CD4-positive, alpha-beta memory T cell (primary cell): ENCODE results near the gene URI1. TPM values are rescaled to one million over a fixed set of nuclear protein-coding genes. Genes with fewer than 3 reads are reported as not detected.
A peak's percentile ranks its signal among the peaks of the same experiment; 100 is the strongest.

ENCODE experiments used
- CTCF ChIA-PET: fragments of 350-600 bp; sonication (Branson Sonifier 250); formaldehyde crosslinking; loops from one replicate; lab custom pipeline; 2021; ENCODE audit warnings: inconsistent platforms; ENCODE audit not compliant: partially characterized antibody; lab: Charles Lee
- POLR2A ChIA-PET: fragments of 350-600 bp; sonication (Branson Sonifier 250); formaldehyde crosslinking; loops from one replicate; lab custom pipeline; 2021; ENCODE audit not compliant: partially characterized antibody; lab: Charles Lee
- DNase-seq, 5 donors: peaks; one replicate each; pipeline versions ENCODE4 v3.0.0 to v3.0.0-alpha.2; 2020 to 2022; ENCODE audit warnings: mixed read lengths in 1 of 5
- H3K27ac ChIP-seq: one replicate; pipeline ENCODE4 v1.7.0; 2013; ENCODE audit warnings: low read depth, low read length
- H3K27me3 ChIP-seq: 2 replicates; pipeline ENCODE4 v1.7.0; 2013; ENCODE audit warnings: mild to moderate bottlenecking, low read length, moderate library complexity; ENCODE audit not compliant: insufficient read depth
- H3K36me3 ChIP-seq: 2 replicates; pipeline ENCODE4 v1.7.0; 2013; ENCODE audit warnings: mild to moderate bottlenecking, low read length, moderate library complexity; ENCODE audit not compliant: insufficient read depth
- H3K4me1 ChIP-seq: 2 replicates; pipeline ENCODE4 v1.7.0; 2013; ENCODE audit warnings: mild to moderate bottlenecking, low read length, moderate library complexity; ENCODE audit not compliant: insufficient read depth
- H3K4me3 ChIP-seq, 2 donors: one replicate each; pipeline ENCODE4 v1.7.0; 2013; ENCODE audit warnings: low read length in 2 of 2, mild to moderate bottlenecking in 1 of 2
- H3K9me3 ChIP-seq, 2 donors: one replicate each; pipeline ENCODE4 v1.7.0; 2013; ENCODE audit warnings: low read length in 2 of 2, control low read depth in 1 of 2; ENCODE audit not compliant: control insufficient read depth in 1 of 2
- H3K27ac Mint-ChIP-seq, 7 donors: one replicate each; pipeline ENCODE4 v1.8.0; 2020 to 2021; ENCODE audit warnings: mixed read lengths in 7 of 7, mild to moderate bottlenecking in 6 of 7, inconsistent platforms in 3 of 7, moderate library complexity in 3 of 7
- H3K27me3 Mint-ChIP-seq, 2 donors: one replicate each; pipeline ENCODE4 v1.8.0; 2020 to 2021; ENCODE audit warnings: mixed read lengths in 2 of 2
- H3K36me3 Mint-ChIP-seq, 2 donors: one replicate each; pipeline ENCODE4 v1.8.0; 2020 to 2021; ENCODE audit warnings: mixed read lengths in 2 of 2, inconsistent platforms in 1 of 2, mild to moderate bottlenecking in 1 of 2
- H3K4me1 Mint-ChIP-seq, 4 donors: one replicate each; pipeline ENCODE4 v1.8.0; 2020 to 2021; ENCODE audit warnings: mixed read lengths in 4 of 4, mild to moderate bottlenecking in 1 of 4
- H3K4me3 Mint-ChIP-seq, 8 donors: one replicate each; pipeline ENCODE4 v1.8.0; 2020 to 2021; ENCODE audit warnings: mixed read lengths in 8 of 8, mild to moderate bottlenecking in 7 of 8, moderate library complexity in 6 of 8, inconsistent platforms in 3 of 8
- H3K9me3 Mint-ChIP-seq, 8 donors: one replicate each; pipeline ENCODE4 v1.8.0; 2020 to 2021; ENCODE audit warnings: mixed read lengths in 8 of 8, mild to moderate bottlenecking in 5 of 8, inconsistent platforms in 3 of 8, moderate library complexity in 1 of 8
- intact Hi-C: fragments of 100-400 bp; cut with micrococcal nuclease; formaldehyde crosslinking; loops from one replicate; pipeline ENCODE4 v1.15.1; 2023
- polyA plus RNA-seq, 2 donors: library from polyadenylated mRNA; unstranded; fragments of 300-500 nt; fragmentation: Illumina TruSeq; gene quantifications; one replicate each; pipeline ENCODE4 v1.2.3, GENCODE V29; 2021
- total RNA-seq, 2 experiments: library from RNA; stranded (reverse); gene quantifications; one replicate each; pipeline ENCODE4 v1.2.3, GENCODE V29; 2021

URI1 gene
- total and polyA plus RNA-seq, 4 experiments from 2014 or later, result 16.6 to 95.0 (median 64.7) TPM

GRCh38 chr19:30061223-30062064, 119.4 kb downstream of the URI1 start:
- intact Hi-C loops, result no loop called here
- no peaks in the 10 kb centered on the region for H3K27me3 ChIP-seq
- peaks cover 3 to 6% of the 10 kb centered on the region in 2 donors for H3K27me3 Mint-ChIP-seq
- no peak overlapping the region for H3K27ac ChIP-seq
- H3K9me3 Mint-ChIP-seq, result peaks cover 0 to 3% (median 0%) of the 10 kb centered on the region in 8 donors
- H3K9me3 ChIP-seq, result no peaks in the 10 kb centered on the region
- no peaks in the 10 kb centered on the region for H3K36me3 Mint-ChIP-seq
- no peak overlapping the region for H3K4me3 ChIP-seq
- no peaks in the 10 kb centered on the region for H3K36me3 ChIP-seq
- H3K4me3 Mint-ChIP-seq, result peak overlapping the region in 1 of 8 donors; percentile 26
- no peaks in the 10 kb centered on the region for H3K4me1 Mint-ChIP-seq
- DNase-seq, result no peak
- no peaks in the 10 kb centered on the region for H3K4me1 ChIP-seq
- H3K27ac Mint-ChIP-seq, result no peak overlapping the region
- ChIA-PET CTCF (interaction anchor here (1.2 kb wide), 1 partner anchor 46 kb away, joined by 3 read pairs; no protein-coding TSS in a partner anchor), POLR2A (no interaction called here)

GRCh38 chr19:30062065-30062906, 120.2 kb downstream of the URI1 start:
- Mint-ChIP-seq H3K4me3 (peak overlapping the region in 1 of 8 donors; percentile 26), H3K4me1 (no peaks in the 10 kb centered on the region), H3K9me3 (peaks cover 0 to 3% (median 0%) of the 10 kb centered on the region in 8 donors), H3K27me3 (peaks cover 3 to 6% of the 10 kb centered on the region in 2 donors), H3K36me3 (no peaks in the 10 kb centered on the region), H3K27ac (no peak overlapping the region)
- Histone ChIP-seq H3K4me3 (no peak overlapping the region), H3K36me3 (no peaks in the 10 kb centered on the region), H3K27ac (no peak overlapping the region), H3K27me3 (no peaks in the 10 kb centered on the region), H3K4me1 (no peaks in the 10 kb centered on the region), H3K9me3 (no peaks in the 10 kb centered on the region)
- ChIA-PET CTCF (interaction anchor here (1.2 kb wide), 1 partner anchor 47 kb away, joined by 3 read pairs; no protein-coding TSS in a partner anchor), POLR2A (no interaction called here)
- intact Hi-C loops, result no loop called here
- no peak for DNase-seq

- Histone ChIP-seq H3K9me3 (no peaks in the 10 kb centered on the region), H3K27me3 (no peaks in the 10 kb centered on the region), H3K36me3 (no peaks in the 10 kb centered on the region), H3K4me1 (no peaks in the 10 kb centered on the region), H3K4me3 (no peak overlapping the region), H3K27ac (no peak overlapping the region)
- Mint-ChIP-seq H3K4me3 (no peak overlapping the region), H3K36me3 (no peaks in the 10 kb centered on the region), H3K27ac (no peak overlapping the region), H3K27me3 (peaks cover 3 to 6% of the 10 kb centered on the region in 2 donors), H3K4me1 (no peaks in the 10 kb centered on the region), H3K9me3 (no peaks in the 10 kb centered on the region)
- intact Hi-C loops, result no loop called here
- POLR2A ChIA-PET, result no interaction called here
- CTCF ChIA-PET, result no interaction called here
- no peak for DNase-seq
Observed at GRCh38 chr19:30062907-30063649, 121.0 kb downstream of the URI1 start.

- ChIA-PET POLR2A (no interaction called here), CTCF (no interaction called here)
- intact Hi-C loops, result no loop called here
- peaks cover 6 to 7% of the 10 kb centered on the region in 2 donors for H3K27me3 Mint-ChIP-seq
- H3K36me3 Mint-ChIP-seq, result no peaks in the 10 kb centered on the region
- no peak overlapping the region for H3K27ac ChIP-seq
- H3K4me3 Mint-ChIP-seq, result no peak overlapping the region
- H3K4me1 ChIP-seq, result no peaks in the 10 kb centered on the region
- no peak for DNase-seq
- no peaks in the 10 kb centered on the region for H3K27me3 ChIP-seq
- no peaks in the 10 kb centered on the region for H3K4me1 Mint-ChIP-seq
- no peak overlapping the region for H3K27ac Mint-ChIP-seq
- no peak overlapping the region for H3K4me3 ChIP-seq
- no peaks in the 10 kb centered on the region for H3K36me3 ChIP-seq
- peaks cover 0 to 6% (median 0%) of the 10 kb centered on the region in 8 donors for H3K9me3 Mint-ChIP-seq
- H3K9me3 ChIP-seq, result no peaks in the 10 kb centered on the region
Observed at GRCh38 chr19:30063650-30064347, 121.8 kb downstream of the URI1 start.

- Mint-ChIP-seq H3K4me3 (no peak overlapping the region), H3K27ac (no peak overlapping the region), H3K9me3 (peaks cover 0 to 6% (median 0%) of the 10 kb centered on the region in 8 donors), H3K4me1 (no peaks in the 10 kb centered on the region), H3K36me3 (no peaks in the 10 kb centered on the region), H3K27me3 (peaks cover 6 to 7% of the 10 kb centered on the region in 2 donors)
- no peak overlapping the region for H3K4me3 ChIP-seq
- no peaks in the 10 kb centered on the region for H3K27me3 ChIP-seq
- H3K9me3 ChIP-seq, result no peaks in the 10 kb centered on the region
- H3K4me1 ChIP-seq, result no peaks in the 10 kb centered on the region
- no peak for DNase-seq
- POLR2A ChIA-PET, result no interaction called here
- CTCF ChIA-PET, result no interaction called here
- H3K36me3 ChIP-seq, result no peaks in the 10 kb centered on the region
- no peak overlapping the region for H3K27ac ChIP-seq
- intact Hi-C loops, result no loop called here
Observed at GRCh38 chr19:30064348-30064699, 122.3 kb downstream of the URI1 start.

GRCh38 chr19:30064771-30065494, 122.9 kb downstream of the URI1 start:
- Histone ChIP-seq H3K4me1 (no peaks in the 10 kb centered on the region), H3K4me3 (no peak overlapping the region), H3K27me3 (no peaks in the 10 kb centered on the region), H3K9me3 (no peaks in the 10 kb centered on the region), H3K36me3 (no peaks in the 10 kb centered on the region), H3K27ac (no peak overlapping the region)
- H3K4me1 Mint-ChIP-seq, result no peaks in the 10 kb centered on the region
- H3K27ac Mint-ChIP-seq, result no peak overlapping the region
- no peaks in the 10 kb centered on the region for H3K36me3 Mint-ChIP-seq
- H3K4me3 Mint-ChIP-seq, result no peak overlapping the region
- ChIA-PET POLR2A (no interaction called here), CTCF (no interaction called here)
- H3K27me3 Mint-ChIP-seq, result peaks cover 6 to 7% of the 10 kb centered on the region in 2 donors
- intact Hi-C loops, result no loop called here
- DNase-seq, result no peak
- H3K9me3 Mint-ChIP-seq, result peaks cover 0 to 6% (median 0%) of the 10 kb centered on the region in 8 donors
